HepG2 (cell line): ENCODE measurements around the gene TRMT2A. TPM values are rescaled to one million over a fixed set of nuclear protein-coding genes. Genes with fewer than 3 reads are reported as not detected.

Experiments
- ATAC-seq: fragments of 200-7000 bp; cut with Tn5 transposase; 3 replicates; pipeline ENCODE4 v1.9.1; 2020; ENCODE audit warnings: mild to moderate bottlenecking, moderate library complexity
- BruUV-seq: library from RNA; stranded (reverse); fragments of 400-500 nt; replicated peaks from 2 replicates; lab custom pipeline; 2021; lab: Mats Ljungman, UMichigan
- CTCF ChIA-PET: fragments of 300-600 bp; formaldehyde crosslinking; extraction: SDS; loops from one replicate; lab custom pipeline; 2021; ENCODE audit warnings: low total read pairs, inconsistent platforms, low intra/inter-chr PET ratio; lab: Yijun Ruan, JAX
- POLR2A ChIA-PET: fragments of 350-600 bp; sonication (Branson Sonifier 250); formaldehyde crosslinking; loops from one replicate; lab custom pipeline; 2020; ENCODE audit warnings: antibody characterized with exemption, inconsistent platforms; lab: Yijun Ruan, JAX
- DNase-seq: peaks from one replicate; pipeline ENCODE4 v3.0.0-alpha.2; 2015; ENCODE audit warnings: low spot score
- FAIRE-seq: peaks from 3 replicates; lab custom pipeline; 2011; peaks lifted over from hg19 to GRCh38; lab: Jason Lieb, UNC
- H2AFZ ChIP-seq: one replicate; pipeline ENCODE4 v1.6.1; 2011; ENCODE audit warnings: low read length, inconsistent platforms
- H3K27ac ChIP-seq: fragments of 300-600 bp; 3 replicates; pipeline ENCODE4 v1.8.0; 2011; ENCODE audit warnings: mixed run types, mild to moderate bottlenecking, mixed read lengths, low read length, inconsistent platforms; ENCODE audit not compliant: insufficient read depth; ENCODE audit errors: extremely low read length
- H3K27me3 ChIP-seq, 2 experiments: fragments of 200-600 bp in 1 of 2; 2 replicates in 1 of 2; 3 replicates in 1 of 2; pipeline versions ENCODE4 v1.6.0 to v1.8.0; 2011; ENCODE audit warnings: low read length in 2 of 2, mild to moderate bottlenecking in 2 of 2, moderate library complexity in 2 of 2, inconsistent platforms in 1 of 2; ENCODE audit not compliant: insufficient read depth in 2 of 2, control insufficient read depth in 1 of 2
- H3K36me3 ChIP-seq, 2 experiments: fragments of 200-600 bp in 1 of 2; replicated peaks in 1 of 2; 2 replicates in 1 of 2; 3 replicates in 1 of 2; pipeline versions ENCODE4 v1.5.1 to v1.8.0; 2011; ENCODE audit warnings: low read length in 2 of 2, inconsistent platforms in 1 of 2; ENCODE audit not compliant: insufficient read depth in 2 of 2, control insufficient read depth in 1 of 2
- H3K4me1 ChIP-seq: 2 replicates; pipeline ENCODE4 v1.5.1; 2012; ENCODE audit warnings: low read length, inconsistent platforms; ENCODE audit not compliant: insufficient read depth
- H3K4me2 ChIP-seq: 2 replicates; pipeline ENCODE4 v1.6.0; 2011; ENCODE audit warnings: low read depth, low read length, inconsistent platforms
- H3K4me3 ChIP-seq, 3 experiments: fragments of 200-600 bp in 1 of 3; sonication (generic), shearing (Covaris generic) in 1 of 3; replicated peaks in 1 of 3; 2 replicates each; pipeline ENCODE4 v1.5.1; 2011 to 2016; ENCODE audit warnings: low read length in 3 of 3, inconsistent platforms in 2 of 3, low read depth in 2 of 3, mild to moderate bottlenecking in 2 of 3, control low read depth in 1 of 3, mixed read lengths in 1 of 3; ENCODE audit not compliant: insufficient read depth in 1 of 3
- H3K79me2 ChIP-seq: one replicate; pipeline ENCODE4 v1.6.1; 2011; ENCODE audit warnings: low read length, inconsistent platforms; ENCODE audit not compliant: insufficient read depth
- H3K9ac ChIP-seq: 2 replicates; pipeline ENCODE4 v1.6.0; 2011; ENCODE audit warnings: mild to moderate bottlenecking, low read depth, low read length, inconsistent platforms; ENCODE audit not compliant: insufficient read depth
- H3K9me3 ChIP-seq: 2 replicates; pipeline ENCODE4 v1.5.1; 2012; ENCODE audit warnings: mild to moderate bottlenecking, low read length
- H4K20me1 ChIP-seq: 2 replicates; pipeline ENCODE4 v1.6.0; 2011; ENCODE audit warnings: inconsistent platforms, mild to moderate bottlenecking, low read length, moderate library complexity; ENCODE audit not compliant: insufficient read depth
- BHLHE40 ChIP-seq: IDR thresholded peaks from 2 replicates; pipeline ENCODE4 v1.6.1; 2011; ENCODE audit warnings: low read length, improper control_type of control experiment
- THAP11 ChIP-seq: IDR thresholded peaks from 2 replicates; pipeline ENCODE4 v1.6.1; 2016; ENCODE audit warnings: missing biosample characterization, missing genetic modification reagents
- THYN1 ChIP-seq: sonication (generic); formaldehyde crosslinking; IDR thresholded peaks from 2 replicates; pipeline ENCODE4 v1.8.1; 2023; ENCODE audit warnings: low read depth, mild to moderate bottlenecking, moderate library complexity, missing genetic modification reagents, borderline replicate concordance
- U2AF1 ChIP-seq: fragments of 200-400 bp; formaldehyde crosslinking; optimal IDR thresholded peaks from 2 replicates; pipeline ENCODE3; 2017; ENCODE audit warnings: mild to moderate bottlenecking, low read depth, low read length
- ZBTB38 ChIP-seq: sonication (generic); formaldehyde crosslinking; IDR thresholded peaks from 2 replicates; pipeline ENCODE4 v1.5.1; 2020; ENCODE audit warnings: mild to moderate bottlenecking, missing genetic modification reagents
- WGBS: methylation state at CpG from one replicate; pipeline ENCODE4 v1.1.6; 2017; ENCODE audit warnings: low lambda C conversion rate; 5-methylcytosine and 5-hydroxymethylcytosine counted together
- in situ Hi-C: cut with HindIII; loops from 2 replicates; pipeline ENCODE4 v1.10.0; 2017; ENCODE audit warnings: low pct_unique_long_range_greater_than_20kb; ENCODE audit not compliant: extremely low pct_ligation_motif_present
- intact Hi-C: fragments of 100-400 bp; cut with micrococcal nuclease; formaldehyde crosslinking; loops from one replicate; pipeline ENCODE4 v1.10.0; 2022; ENCODE audit not compliant: unreplicated experiment
- polyA plus RNA-seq, 8 experiments: library from polyadenylated mRNA; depleted of rRNA in 3 of 8; stranded (reverse) in 7 of 8; unstranded in 1 of 8; fragments of >200 nt; fragmentation: Illumina TruSeq in 4 of 8; extraction: Trizol in 4 of 8; gene quantifications; 2 replicates each; pipeline versions ENCODE4 v1.2.1 to v1.2.3, GENCODE V29; 2011 to 2016; ENCODE audit warnings: low read depth in 4 of 8, missing spikeins in 1 of 8, mixed read lengths in 1 of 8; ENCODE audit not compliant: insufficient read depth in 1 of 8
- total RNA-seq, 5 experiments: library from RNA; depleted of rRNA; stranded (reverse); fragments of >200 nt; fragmentation: Illumina TruSeq; extraction: Trizol; gene quantifications; 2 replicates each; pipeline ENCODE4 v1.2.3, GENCODE V29; 2016; ENCODE audit warnings: low read depth in 1 of 5
- TF ChIP-seq, protein P1 (sequence below): sonication (generic); formaldehyde crosslinking; IDR thresholded peaks from 2 replicates; pipeline ENCODE4 v1.5.0; 2020; ENCODE audit warnings: missing genetic modification reagents
- TF ChIP-seq, protein P2 (sequence below): sonication (generic); formaldehyde crosslinking; IDR thresholded peaks from 2 replicates; pipeline ENCODE4 v1.9.0; 2022; ENCODE audit warnings: low read depth, missing genetic modification reagents
- TF ChIP-seq, protein P3 (sequence below): sonication (generic); formaldehyde crosslinking; IDR thresholded peaks from 2 replicates; pipeline ENCODE4 v1.8.1; 2023; ENCODE audit warnings: mild to moderate bottlenecking, moderate library complexity, missing genetic modification reagents
- TF ChIP-seq, protein P4 (sequence below): sonication (generic); formaldehyde crosslinking; IDR thresholded peaks from 2 replicates; pipeline ENCODE4 v1.5.1; 2020; ENCODE audit warnings: mild to moderate bottlenecking, missing genetic modification reagents, moderate library complexity
- TF ChIP-seq, protein P5 (sequence below): sonication (generic); formaldehyde crosslinking; IDR thresholded peaks from 2 replicates; pipeline ENCODE4 v1.8.0; 2023; ENCODE audit warnings: mild to moderate bottlenecking, missing genetic modification reagents

Gene TRMT2A
- total and polyA plus RNA-seq, 2 of the 13 experiments (the other 11 are each of a cell fraction or from before 2014, with no cell fraction given) = 24.0 to 30.3 TPM

DNA sequence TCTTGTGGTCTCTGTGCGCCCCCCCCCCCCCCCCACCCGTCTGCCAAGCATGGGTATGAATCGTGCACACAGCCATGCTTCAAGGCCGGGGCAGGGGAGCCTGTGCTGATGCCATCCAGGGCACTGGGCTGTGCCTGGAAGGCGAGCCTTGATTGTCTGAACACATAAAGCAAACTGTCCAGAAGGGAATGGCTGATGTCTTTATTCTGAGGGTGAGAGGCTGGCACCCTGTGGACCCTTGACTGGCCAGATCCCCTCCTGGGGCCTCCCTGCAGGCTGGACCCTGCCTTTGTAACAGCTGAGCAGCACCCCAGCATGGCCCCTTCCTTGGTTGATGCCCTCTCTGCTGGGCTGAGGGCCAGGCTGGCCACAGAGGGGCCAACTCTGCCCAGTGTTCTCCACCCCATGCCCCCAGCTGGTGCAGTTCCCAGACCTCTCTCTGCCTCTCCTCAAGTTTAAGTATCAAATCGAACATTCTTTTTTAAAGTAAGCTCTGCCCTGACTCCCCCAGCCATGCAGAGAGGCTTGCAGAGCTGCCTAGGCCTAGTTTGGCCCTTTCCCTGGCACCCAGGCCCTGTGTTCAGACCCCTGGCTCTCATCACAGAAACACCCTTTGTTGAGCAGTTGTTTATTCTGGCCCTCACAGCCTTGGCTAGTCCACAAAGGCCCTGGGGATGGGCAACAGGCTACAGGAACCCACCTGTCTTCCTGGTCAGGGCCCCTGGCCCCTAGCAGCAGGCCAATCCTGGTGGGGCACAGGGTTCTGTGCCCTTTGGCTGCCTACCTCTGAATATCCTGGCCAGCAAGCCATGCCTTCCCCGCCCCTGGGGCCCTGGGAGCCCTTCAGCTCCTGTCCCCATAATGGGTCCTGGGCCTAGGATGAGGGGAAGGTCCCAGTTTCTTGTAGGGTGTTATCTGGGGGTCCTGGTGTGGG is 5.1 kb downstream of the TRMT2A start (continued):
- TF ChIP-seq, protein P1, sequence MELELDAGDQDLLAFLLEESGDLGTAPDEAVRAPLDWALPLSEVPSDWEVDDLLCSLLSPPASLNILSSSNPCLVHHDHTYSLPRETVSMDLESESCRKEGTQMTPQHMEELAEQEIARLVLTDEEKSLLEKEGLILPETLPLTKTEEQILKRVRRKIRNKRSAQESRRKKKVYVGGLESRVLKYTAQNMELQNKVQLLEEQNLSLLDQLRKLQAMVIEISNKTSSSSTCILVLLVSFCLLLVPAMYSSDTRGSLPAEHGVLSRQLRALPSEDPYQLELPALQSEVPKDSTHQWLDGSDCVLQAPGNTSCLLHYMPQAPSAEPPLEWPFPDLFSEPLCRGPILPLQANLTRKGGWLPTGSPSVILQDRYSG (CRISPR knock-in tag) = no peak
- TF ChIP-seq THYN1 (CRISPR knock-in tag) = no peak

DNA sequence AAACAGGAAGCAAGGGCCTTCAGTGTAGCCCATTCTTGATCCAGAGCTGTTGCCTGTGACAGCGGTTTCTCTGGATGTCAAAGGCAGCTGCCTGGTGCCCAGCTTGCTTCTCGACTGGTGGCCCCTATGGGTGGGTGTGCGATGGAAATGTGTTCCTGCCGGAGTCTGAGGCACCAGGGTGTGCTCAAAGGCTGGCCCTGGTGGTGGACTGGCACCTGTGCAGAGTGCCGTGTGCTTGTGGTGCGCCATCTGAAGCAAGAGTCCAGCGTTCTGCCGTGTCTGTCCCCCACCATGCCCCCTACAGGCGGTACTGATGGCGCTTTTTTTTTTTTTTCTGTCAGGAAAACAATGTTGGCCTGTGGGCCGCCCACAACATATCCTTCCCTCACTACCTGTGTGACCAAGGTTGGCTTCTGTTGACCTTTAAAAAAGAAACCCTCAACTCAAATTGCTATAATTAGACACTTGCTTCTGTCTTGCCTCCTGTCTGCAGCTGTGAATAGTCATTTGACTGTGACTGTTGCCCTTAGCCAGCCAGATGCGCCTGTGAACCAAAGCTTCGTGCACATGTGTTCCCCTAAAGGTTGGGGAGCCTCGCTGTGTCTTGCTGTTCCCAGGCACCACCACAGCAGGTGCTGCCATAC is 5.9 kb downstream of the TRMT2A start:
- BruUV-seq = no TSS peak
- Histone ChIP-seq H2AFZ (no peak overlapping the region), H3K9me3 (no peaks in the 10 kb centered on the region), H3K27ac (peak overlapping the region; percentile 45), H3K4me1 (peaks cover 22% of the 10 kb centered on the region), H3K27me3 (no peaks in the 10 kb centered on the region), H3K4me3 (no peak overlapping the region), H4K20me1 (peaks cover 4% of the 10 kb centered on the region; the same call in 1 of the 2 replicates), H3K79me2 (peaks cover 12% of the 10 kb centered on the region), H3K4me2 (no peak overlapping the region), H3K36me3 (peaks cover 32 to 92% of the 10 kb centered on the region in 2 experiments), H3K9ac (no peak overlapping the region)
- in situ Hi-C loops (no loop called here), intact Hi-C loops (no loop called here)
- ATAC-seq (peak; percentile 65), FAIRE-seq (no peak), DNase-seq (peak; percentile 61)
- WGBS = 57% methylated on average over 5 of the region's 14 CpGs
- ChIA-PET CTCF (no interaction called here), POLR2A (no interaction called here)
- TF ChIP-seq U2AF1 = peak; percentile 55
- TF ChIP-seq, protein P2, sequence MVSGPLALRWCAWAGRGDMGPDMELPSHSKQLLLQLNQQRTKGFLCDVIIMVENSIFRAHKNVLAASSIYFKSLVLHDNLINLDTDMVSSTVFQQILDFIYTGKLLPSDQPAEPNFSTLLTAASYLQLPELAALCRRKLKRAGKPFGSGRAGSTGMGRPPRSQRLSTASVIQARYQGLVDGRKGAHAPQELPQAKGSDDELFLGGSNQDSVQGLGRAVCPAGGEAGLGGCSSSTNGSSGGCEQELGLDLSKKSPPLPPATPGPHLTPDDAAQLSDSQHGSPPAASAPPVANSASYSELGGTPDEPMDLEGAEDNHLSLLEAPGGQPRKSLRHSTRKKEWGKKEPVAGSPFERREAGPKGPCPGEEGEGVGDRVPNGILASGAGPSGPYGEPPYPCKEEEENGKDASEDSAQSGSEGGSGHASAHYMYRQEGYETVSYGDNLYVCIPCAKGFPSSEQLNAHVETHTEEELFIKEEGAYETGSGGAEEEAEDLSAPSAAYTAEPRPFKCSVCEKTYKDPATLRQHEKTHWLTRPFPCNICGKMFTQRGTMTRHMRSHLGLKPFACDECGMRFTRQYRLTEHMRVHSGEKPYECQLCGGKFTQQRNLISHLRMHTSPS = no peak
- no peak for TF ChIP-seq THAP11 (CRISPR knock-in tag)
- TF ChIP-seq, protein P3, sequence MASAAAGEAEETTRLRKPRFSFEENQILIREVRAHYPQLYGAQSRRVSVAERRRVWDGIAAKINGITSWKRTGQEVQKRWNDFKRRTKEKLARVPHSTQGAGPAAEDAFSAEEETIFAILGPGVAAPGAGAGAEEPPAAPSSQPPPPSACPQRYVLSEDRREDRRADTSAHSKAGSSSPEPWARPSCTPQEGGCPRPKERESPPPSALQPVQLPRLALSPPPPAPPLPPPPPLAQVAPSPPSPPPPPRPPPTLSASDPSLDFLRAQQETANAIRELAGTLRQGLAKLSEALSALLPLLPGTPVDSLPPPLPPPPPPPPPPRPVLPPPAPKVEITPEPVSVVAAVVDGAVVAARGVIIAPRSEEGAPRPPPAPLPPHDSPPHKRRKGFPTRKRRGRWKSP (CRISPR knock-in tag) = no peak
- no peak for TF ChIP-seq BHLHE40
- peak; percentile 61; the same call in 1 of the 2 replicates for TF ChIP-seq ZBTB38 (CRISPR knock-in tag)
- TF ChIP-seq, protein P4, sequence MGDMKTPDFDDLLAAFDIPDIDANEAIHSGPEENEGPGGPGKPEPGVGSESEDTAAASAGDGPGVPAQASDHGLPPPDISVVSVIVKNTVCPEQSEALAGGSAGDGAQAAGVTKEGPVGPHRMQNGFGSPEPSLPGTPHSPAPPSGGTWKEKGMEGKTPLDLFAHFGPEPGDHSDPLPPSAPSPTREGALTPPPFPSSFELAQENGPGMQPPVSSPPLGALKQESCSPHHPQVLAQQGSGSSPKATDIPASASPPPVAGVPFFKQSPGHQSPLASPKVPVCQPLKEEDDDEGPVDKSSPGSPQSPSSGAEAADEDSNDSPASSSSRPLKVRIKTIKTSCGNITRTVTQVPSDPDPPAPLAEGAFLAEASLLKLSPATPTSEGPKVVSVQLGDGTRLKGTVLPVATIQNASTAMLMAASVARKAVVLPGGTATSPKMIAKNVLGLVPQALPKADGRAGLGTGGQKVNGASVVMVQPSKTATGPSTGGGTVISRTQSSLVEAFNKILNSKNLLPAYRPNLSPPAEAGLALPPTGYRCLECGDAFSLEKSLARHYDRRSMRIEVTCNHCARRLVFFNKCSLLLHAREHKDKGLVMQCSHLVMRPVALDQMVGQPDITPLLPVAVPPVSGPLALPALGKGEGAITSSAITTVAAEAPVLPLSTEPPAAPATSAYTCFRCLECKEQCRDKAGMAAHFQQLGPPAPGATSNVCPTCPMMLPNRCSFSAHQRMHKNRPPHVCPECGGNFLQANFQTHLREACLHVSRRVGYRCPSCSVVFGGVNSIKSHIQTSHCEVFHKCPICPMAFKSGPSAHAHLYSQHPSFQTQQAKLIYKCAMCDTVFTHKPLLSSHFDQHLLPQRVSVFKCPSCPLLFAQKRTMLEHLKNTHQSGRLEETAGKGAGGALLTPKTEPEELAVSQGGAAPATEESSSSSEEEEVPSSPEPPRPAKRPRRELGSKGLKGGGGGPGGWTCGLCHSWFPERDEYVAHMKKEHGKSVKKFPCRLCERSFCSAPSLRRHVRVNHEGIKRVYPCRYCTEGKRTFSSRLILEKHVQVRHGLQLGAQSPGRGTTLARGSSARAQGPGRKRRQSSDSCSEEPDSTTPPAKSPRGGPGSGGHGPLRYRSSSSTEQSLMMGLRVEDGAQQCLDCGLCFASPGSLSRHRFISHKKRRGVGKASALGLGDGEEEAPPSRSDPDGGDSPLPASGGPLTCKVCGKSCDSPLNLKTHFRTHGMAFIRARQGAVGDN = peak; percentile 47; the same call in 1 of the 2 replicates
- TF ChIP-seq, protein P5, sequence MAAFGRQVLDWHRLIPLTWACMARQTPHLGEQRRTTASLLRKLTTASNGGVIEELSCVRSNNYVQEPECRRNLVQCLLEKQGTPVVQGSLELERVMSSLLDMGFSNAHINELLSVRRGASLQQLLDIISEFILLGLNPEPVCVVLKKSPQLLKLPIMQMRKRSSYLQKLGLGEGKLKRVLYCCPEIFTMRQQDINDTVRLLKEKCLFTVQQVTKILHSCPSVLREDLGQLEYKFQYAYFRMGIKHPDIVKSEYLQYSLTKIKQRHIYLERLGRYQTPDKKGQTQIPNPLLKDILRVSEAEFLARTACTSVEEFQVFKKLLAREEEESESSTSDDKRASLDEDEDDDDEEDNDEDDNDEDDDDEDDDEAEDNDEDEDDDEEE (CRISPR knock-in tag) = no peak
